GM12878 (cell line): ENCODE data around the gene EYS. TPM values are rescaled to one million over a fixed set of nuclear protein-coding genes. Genes with fewer than 3 reads are reported as not detected.

Source experiments
- ATAC-seq: fragments of 200-7000 bp; cut with Tn5 transposase; 3 replicates; pipeline ENCODE4 v1.9.1; 2020; ENCODE audit warnings: mild to moderate bottlenecking, moderate library complexity
- BruUV-seq: library from RNA; stranded (reverse); fragments of 400-500 nt; replicated peaks from 2 replicates; lab custom pipeline; 2021; lab: Mats Ljungman, UMichigan
- CTCF ChIA-PET: fragments of 300-600 bp; sonication (Branson Sonifier 250); formaldehyde crosslinking; extraction: SDS; loops from one replicate; lab custom pipeline; 2021; ENCODE audit warnings: inconsistent platforms; lab: Yijun Ruan, JAX
- POLR2A ChIA-PET: fragments of 350-600 bp; formaldehyde crosslinking; extraction: SDS; loops from one replicate; lab custom pipeline; 2021; ENCODE audit warnings: inconsistent platforms; lab: Charles Lee
- RAD21 ChIA-PET: fragments of 300-600 bp; sonication (Branson Sonifier 250); formaldehyde crosslinking; loops from one replicate; lab custom pipeline; 2023; ENCODE audit warnings: antibody characterized with exemption; ENCODE audit not compliant: unreplicated experiment; lab: Charles Lee
- SMC1A ChIA-PET: fragments of 300-600 bp; sonication (Branson Sonifier 250); formaldehyde crosslinking; loops from one replicate; lab custom pipeline; 2023; ENCODE audit not compliant: unreplicated experiment, uncharacterized antibody; lab: Charles Lee
- DNase-seq: peaks from one replicate; pipeline ENCODE4 v3.0.0-alpha.2; 2011; ENCODE audit warnings: low read depth, low spot score
- FAIRE-seq: peaks from 3 replicates; lab custom pipeline; 2011; peaks lifted over from hg19 to GRCh38; lab: Jason Lieb, UNC
- H2AFZ ChIP-seq: 2 replicates; pipeline ENCODE4 v1.6.0; 2011; ENCODE audit warnings: low read depth, low read length, control low read depth; ENCODE audit not compliant: control insufficient read depth
- H3K27ac ChIP-seq: 2 replicates; pipeline ENCODE4 v1.5.1; 2011; ENCODE audit warnings: control low read depth; ENCODE audit not compliant: control insufficient read depth, insufficient read depth
- H3K27me3 ChIP-seq, 2 experiments: replicated peaks in 1 of 2; 2 replicates each; pipeline versions ENCODE4 v1.6.0 to v1.6.1; 2011; ENCODE audit warnings: low read length in 1 of 2; ENCODE audit not compliant: control insufficient read depth in 2 of 2, insufficient read depth in 2 of 2
- H3K36me3 ChIP-seq, 2 experiments: 2 replicates each; pipeline ENCODE4 v1.5.1; 2011; ENCODE audit warnings: low read length in 1 of 2; ENCODE audit not compliant: control insufficient read depth in 2 of 2, insufficient read depth in 2 of 2
- H3K4me1 ChIP-seq: 2 replicates; pipeline ENCODE4 v1.6.1; 2011; ENCODE audit warnings: mild to moderate bottlenecking, low read length, moderate library complexity, mixed read lengths; ENCODE audit not compliant: control insufficient read depth, insufficient read depth
- H3K4me2 ChIP-seq: 2 replicates; pipeline ENCODE4 v1.6.0; 2011; ENCODE audit warnings: control low read depth; ENCODE audit not compliant: control insufficient read depth, insufficient read depth
- H3K4me3 ChIP-seq: fragments of 200-600 bp; sonication (generic); 2 replicates; pipeline ENCODE4 v1.5.1; 2016
- H3K79me2 ChIP-seq: 2 replicates; pipeline ENCODE4 v1.6.0; 2011; ENCODE audit warnings: low read length; ENCODE audit not compliant: control insufficient read depth, insufficient read depth
- H3K9ac ChIP-seq: 2 replicates; pipeline ENCODE4 v1.8.0; 2011; ENCODE audit warnings: low read length, control low read depth, mixed read lengths; ENCODE audit not compliant: control insufficient read depth, insufficient read depth
- H3K9me3 ChIP-seq: replicated peaks from 3 replicates; pipeline ENCODE4 v1.5.1; 2011; ENCODE audit warnings: mild to moderate bottlenecking, low read length; ENCODE audit not compliant: control insufficient read depth, insufficient read depth
- H4K20me1 ChIP-seq: 2 replicates; pipeline ENCODE4 v1.6.0; 2011; ENCODE audit not compliant: control insufficient read depth, insufficient read depth
- CBX5 ChIP-seq: sonication (generic); IDR thresholded peaks from 2 replicates; pipeline ENCODE4 v1.6.1; 2016; ENCODE audit warnings: low read depth, moderate library complexity, mild to moderate bottlenecking, inconsistent platforms
- CREB1 ChIP-seq: IDR thresholded peaks from 2 replicates; pipeline ENCODE4 v1.6.1; 2012; ENCODE audit warnings: low read depth, mild to moderate bottlenecking, inconsistent platforms
- GABPA ChIP-seq: IDR thresholded peaks from 2 replicates; pipeline ENCODE4 v1.6.1; 2014; ENCODE audit warnings: antibody characterized with exemption, low read depth, mild to moderate bottlenecking, inconsistent platforms
- JUNB ChIP-seq: IDR thresholded peaks from 2 replicates; pipeline ENCODE4 v1.6.1; 2016; ENCODE audit warnings: antibody characterized with exemption, mild to moderate bottlenecking
- LARP7 ChIP-seq: fragments of 450-650 bp; IDR thresholded peaks from 2 replicates; pipeline ENCODE4 v1.6.1; 2017; ENCODE audit warnings: mild to moderate bottlenecking
- PML ChIP-seq: IDR thresholded peaks from 2 replicates; pipeline ENCODE4 v1.6.1; 2012; ENCODE audit warnings: low read length, inconsistent platforms
- SP1 ChIP-seq: IDR thresholded peaks from one replicate; pipeline ENCODE4 v1.6.1; 2011; ENCODE audit warnings: low read depth, low read length
- YY1 ChIP-seq: IDR thresholded peaks from 2 replicates; pipeline ENCODE4 v1.6.1; 2011; ENCODE audit warnings: low read depth, mild to moderate bottlenecking, low read length
- ZBTB33 ChIP-seq: fragments of 450-650 bp; IDR thresholded peaks from 2 replicates; pipeline ENCODE4 v1.6.1; 2017; ENCODE audit warnings: mild to moderate bottlenecking
- ZSCAN29 ChIP-seq: fragments of 450-650 bp; IDR thresholded peaks from 2 replicates; pipeline ENCODE4 v1.6.1; 2017; ENCODE audit warnings: mild to moderate bottlenecking, moderate library complexity
- WGBS: methylation state at CpG from one replicate; pipeline ENCODE4 v1.1.6; 2016; ENCODE audit warnings: low lambda C conversion rate; ENCODE audit not compliant: insufficient replicate concordance, insufficient coverage; ENCODE audit errors: missing lambda C conversion rate; 5-methylcytosine and 5-hydroxymethylcytosine counted together
- in situ Hi-C: fragments of 300-500 bp; cut with MboI; formaldehyde crosslinking; loops from 9 replicates; pipeline ENCODE4 v1.14.3; 2018; ENCODE audit warnings: mixed read lengths
- intact Hi-C: fragments of 100-400 bp; cut with micrococcal nuclease; formaldehyde crosslinking; loops from one replicate; pipeline ENCODE4 v1.14.2; 2022; ENCODE audit not compliant: unreplicated experiment
- polyA plus RNA-seq, 11 experiments: library from polyadenylated mRNA; depleted of rRNA in 4 of 11; unstranded in 6 of 11; stranded (reverse) in 5 of 11; fragments of >200 nt; fragmentation: Nextera tagmentation in 4 of 11; fragmentation: Illumina TruSeq in 1 of 11; extraction: Ambion mirVana in 4 of 11; extraction: Trizol in 1 of 11; gene quantifications; 1 replicate in 1 of 11; 2 replicates in 10 of 11; pipeline versions ENCODE4 v1.2.1 to v1.2.3, GENCODE V29; 2011 to 2016; ENCODE audit warnings: inconsistent platforms in 2 of 11, missing spikeins in 2 of 11, low read depth in 1 of 11
- total RNA-seq, 4 experiments: library from RNA; depleted of rRNA in 3 of 4; stranded (reverse); fragments of >200 nt in 3 of 4; fragmentation: Illumina TruSeq in 1 of 4; extraction: Trizol in 1 of 4; gene quantifications; 2 replicates each; pipeline versions ENCODE4 v1.2.1 to v1.2.3, GENCODE V29; 2013 to 2021
- TF ChIP-seq, protein P1 (sequence below): fragments of 450-650 bp; IDR thresholded peaks from 2 replicates; pipeline ENCODE4 v1.6.1; 2016; ENCODE audit warnings: mild to moderate bottlenecking

The EYS gene
- total and polyA plus RNA-seq, 10 of the 15 experiments (the other 5 are each of a cell fraction or from before 2014, with no cell fraction given), result under 0.01 to 0.14 (median 0.02) TPM; not detected in 1

GRCh38 chr6:64233746-64234145, 1473.3 kb downstream of the EYS start:
- SMC1A ChIA-PET, result no interaction called here
- in situ Hi-C loops, result no loop called here
- Histone ChIP-seq H3K4me1 (no peaks in the 10 kb centered on the region), H3K79me2 (no peaks in the 10 kb centered on the region), H3K27me3 (no peaks in the 10 kb centered on the region), H3K9ac (no peak overlapping the region), H3K9me3 (no peaks in the 10 kb centered on the region), H3K36me3 (no peaks in the 10 kb centered on the region), H2AFZ (no peak overlapping the region)
- RAD21 ChIA-PET, result no interaction called here
- no peak for FAIRE-seq
- CTCF ChIA-PET, result interaction anchor here (0.5 kb wide), 1 partner anchor 1761 kb away, joined by 3 read pairs; no protein-coding TSS in a partner anchor
- TF ChIP-seq ZBTB33 (no peak), LARP7 (no peak), ZSCAN29 (no peak), YY1 (no peak), SP1 (no peak), CBX5 (no peak), PML (no peak), JUNB (no peak), GABPA (no peak), CREB1 (no peak)
- TF ChIP-seq, protein P1, sequence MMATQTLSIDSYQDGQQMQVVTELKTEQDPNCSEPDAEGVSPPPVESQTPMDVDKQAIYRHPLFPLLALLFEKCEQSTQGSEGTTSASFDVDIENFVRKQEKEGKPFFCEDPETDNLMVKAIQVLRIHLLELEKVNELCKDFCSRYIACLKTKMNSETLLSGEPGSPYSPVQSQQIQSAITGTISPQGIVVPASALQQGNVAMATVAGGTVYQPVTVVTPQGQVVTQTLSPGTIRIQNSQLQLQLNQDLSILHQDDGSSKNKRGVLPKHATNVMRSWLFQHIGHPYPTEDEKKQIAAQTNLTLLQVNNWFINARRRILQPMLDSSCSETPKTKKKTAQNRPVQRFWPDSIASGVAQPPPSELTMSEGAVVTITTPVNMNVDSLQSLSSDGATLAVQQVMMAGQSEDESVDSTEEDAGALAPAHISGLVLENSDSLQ, result no peak
- TF ChIP-seq, all 136 proteins: peak for 0
- POLR2A ChIA-PET, result no interaction called here
- 12% methylated on average over 3 of the region's 3 CpGs for WGBS
- ATAC-seq (peak; percentile 39), DNase-seq (no peak)
- Histone ChIP-seq H4K20me1 (no peaks in the 10 kb centered on the region), H3K4me2 (no peak overlapping the region), H3K27ac (no peak overlapping the region), H3K4me3 (no peak overlapping the region)
- no TSS peak for BruUV-seq
- intact Hi-C loops, result loop anchor here (2.0 kb wide), 1 partner anchor 33 kb away; no protein-coding TSS in a partner anchor
